HG03025 (cell line): Measurements from ENCODE around the gene FLNC.

Experiments used
- ATAC-seq: cut with Tn5 transposase; IDR thresholded peaks from one replicate; pipeline ENCODE4 v1.9.1; 2021; ENCODE audit warnings: mild to moderate bottlenecking, moderate library complexity; ENCODE audit not compliant: unreplicated experiment, low FRiP score

The FLNC gene

DNA sequence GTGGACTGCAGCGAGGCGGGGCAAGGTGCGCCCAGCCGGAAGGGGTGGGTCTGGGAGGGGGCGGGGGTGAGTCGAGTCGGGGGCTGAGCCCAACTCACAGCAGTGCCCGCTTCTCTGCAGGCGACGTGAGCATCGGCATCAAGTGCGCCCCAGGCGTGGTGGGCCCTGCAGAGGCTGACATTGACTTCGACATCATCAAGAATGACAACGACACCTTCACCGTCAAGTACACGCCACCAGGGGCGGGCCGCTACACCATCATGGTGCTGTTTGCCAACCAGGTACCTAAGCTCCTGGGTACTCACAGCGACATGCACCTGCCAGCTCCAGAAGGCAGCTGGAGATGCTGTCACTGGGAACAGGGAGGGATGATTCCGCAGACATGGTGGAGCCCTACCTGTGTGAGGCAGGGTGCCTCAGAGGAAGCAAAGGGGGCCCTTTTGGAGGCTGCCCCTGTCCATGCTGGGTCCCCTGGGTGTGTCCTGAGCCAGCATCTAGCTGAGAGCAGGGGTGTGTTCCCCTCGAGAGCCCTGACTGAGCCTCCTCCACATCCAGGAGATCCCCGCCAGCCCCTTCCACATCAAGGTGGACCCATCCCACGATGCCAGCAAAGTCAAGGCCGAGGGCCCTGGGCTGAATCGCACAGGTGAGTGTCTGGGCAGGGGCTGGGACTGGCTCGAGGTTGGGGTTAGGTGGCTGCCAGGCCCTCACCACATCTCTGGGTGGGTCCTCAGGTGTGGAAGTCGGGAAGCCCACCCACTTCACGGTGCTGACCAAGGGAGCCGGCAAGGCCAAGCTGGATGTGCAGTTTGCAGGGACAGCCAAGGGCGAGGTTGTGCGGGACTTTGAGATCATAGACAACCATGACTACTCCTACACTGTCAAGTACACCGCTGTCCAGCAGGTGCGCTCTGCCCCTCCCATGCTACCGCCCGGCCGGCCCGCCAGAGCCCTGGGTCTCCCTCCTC lies 12.8 kb downstream of the FLNC start:
- ATAC-seq, result no peak

DNA sequence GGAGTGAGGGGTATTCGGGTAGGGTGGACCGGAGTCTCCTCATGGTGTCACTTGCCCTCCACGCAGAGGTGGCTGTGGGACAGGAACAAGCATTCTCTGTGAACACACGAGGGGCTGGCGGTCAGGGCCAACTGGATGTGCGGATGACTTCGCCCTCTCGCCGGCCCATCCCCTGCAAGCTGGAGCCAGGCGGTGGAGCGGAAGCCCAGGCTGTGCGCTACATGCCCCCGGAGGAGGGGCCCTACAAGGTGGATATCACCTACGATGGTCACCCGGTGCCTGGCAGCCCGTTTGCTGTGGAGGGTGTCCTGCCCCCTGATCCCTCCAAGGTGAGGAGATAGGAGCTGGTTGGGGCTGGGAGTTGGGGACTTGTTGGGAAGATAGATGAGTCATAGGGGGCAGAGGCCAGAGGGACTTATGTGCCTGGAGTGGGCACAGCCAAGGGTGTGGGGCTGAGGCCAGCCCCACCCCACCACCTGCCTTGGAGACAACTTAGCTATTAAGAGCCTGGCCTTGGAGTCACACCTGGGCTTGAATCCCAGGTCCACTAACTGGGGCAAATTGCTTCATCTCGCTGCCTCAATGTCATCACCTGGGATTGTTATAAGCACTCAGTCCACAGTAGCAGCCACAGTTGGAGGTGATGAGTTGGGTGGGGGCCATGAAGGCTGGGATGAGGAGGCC lies 13.9 kb downstream of the FLNC start:
- ATAC-seq, result no peak

GRCh38 chr7:128844777-128845311 lies 14.6 kb downstream of the FLNC start:
- no peak for ATAC-seq

DNA sequence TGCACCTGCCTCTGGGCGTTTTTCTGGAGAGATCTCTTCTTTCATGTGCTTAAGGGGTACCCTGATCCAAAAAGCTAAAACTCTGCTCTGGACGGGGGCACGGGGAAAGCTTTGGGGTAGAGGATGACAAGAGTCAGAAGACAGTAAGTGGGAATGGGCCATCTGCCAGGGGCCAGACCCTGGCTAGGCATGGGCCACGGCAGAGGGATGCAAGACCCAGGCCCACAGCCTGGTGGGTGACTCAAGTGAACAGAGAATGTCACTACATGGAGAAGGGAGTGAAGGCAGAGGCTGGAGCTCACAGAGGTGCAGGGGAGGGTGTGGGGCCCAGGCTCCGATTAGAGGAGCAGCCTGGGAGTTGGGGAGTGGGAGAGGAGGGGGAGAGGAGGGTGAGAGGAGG lies 15.3 kb downstream of the FLNC start:
- ATAC-seq, result no peak

DNA sequence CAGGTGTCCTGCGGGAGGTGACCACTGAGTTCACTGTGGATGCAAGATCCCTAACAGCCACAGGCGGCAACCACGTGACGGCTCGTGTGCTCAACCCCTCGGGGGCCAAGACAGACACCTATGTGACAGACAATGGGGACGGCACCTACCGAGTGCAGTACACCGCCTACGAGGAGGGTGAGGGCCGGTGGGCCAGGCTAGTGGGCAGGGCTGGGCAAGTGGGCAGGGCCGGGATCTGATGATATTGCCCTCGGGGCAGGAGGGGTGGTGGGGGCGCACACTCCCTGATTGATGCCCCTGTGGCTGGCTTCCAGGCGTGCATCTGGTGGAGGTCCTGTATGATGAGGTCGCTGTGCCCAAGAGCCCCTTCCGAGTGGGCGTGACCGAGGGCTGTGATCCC lies 15.8 kb downstream of the FLNC start:
- no peak for ATAC-seq

DNA sequence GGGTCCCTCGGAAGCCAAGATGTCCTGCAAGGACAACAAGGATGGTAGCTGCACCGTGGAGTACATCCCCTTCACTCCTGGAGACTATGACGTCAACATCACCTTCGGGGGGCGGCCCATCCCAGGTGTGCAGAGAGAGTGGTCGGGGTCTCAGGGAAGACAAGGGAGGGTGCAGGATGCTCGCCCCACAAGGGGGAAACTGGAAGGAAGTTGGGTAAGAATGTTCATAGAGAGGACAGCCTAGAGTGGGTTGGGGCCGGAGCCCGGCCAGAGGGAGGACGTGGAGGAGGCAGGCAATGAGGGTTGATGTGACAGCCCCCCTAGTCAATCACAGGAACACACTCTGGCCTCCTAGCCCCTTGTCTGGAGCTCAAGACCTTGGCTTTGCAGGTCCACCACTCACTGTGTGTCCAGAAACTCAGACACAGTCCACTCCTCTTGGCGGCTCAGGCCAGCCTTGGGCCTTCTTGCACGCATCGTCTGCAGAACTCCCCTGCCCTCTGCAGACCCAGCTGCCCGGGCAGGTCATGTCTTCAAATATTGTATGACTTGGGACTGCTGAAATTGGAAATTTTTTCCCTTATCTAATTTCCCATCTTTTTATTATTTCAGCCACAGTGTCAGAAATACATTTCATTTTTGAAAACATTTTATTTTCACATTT lies 16.7 kb downstream of the FLNC start:
- ATAC-seq, result no peak

DNA sequence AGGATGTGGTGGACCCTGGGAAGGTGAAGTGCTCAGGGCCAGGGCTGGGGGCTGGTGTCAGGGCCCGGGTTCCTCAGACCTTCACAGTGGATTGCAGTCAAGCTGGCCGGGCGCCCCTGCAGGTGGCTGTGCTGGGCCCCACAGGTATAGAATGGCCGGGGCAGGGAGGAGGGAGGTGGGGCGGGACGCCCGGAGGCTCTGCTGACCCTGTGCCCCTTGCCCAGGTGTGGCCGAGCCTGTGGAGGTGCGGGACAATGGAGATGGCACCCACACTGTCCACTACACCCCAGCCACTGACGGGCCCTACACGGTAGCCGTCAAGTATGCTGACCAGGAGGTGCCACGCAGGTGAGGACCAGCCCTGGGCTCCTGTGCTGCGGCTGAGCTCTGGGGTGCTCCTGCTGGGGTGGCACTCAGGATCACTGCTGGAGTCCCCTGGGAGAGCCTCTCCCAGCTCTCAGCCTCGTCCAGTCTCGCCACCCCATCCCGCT lies 17.6 kb downstream of the FLNC start:
- no peak for ATAC-seq

DNA sequence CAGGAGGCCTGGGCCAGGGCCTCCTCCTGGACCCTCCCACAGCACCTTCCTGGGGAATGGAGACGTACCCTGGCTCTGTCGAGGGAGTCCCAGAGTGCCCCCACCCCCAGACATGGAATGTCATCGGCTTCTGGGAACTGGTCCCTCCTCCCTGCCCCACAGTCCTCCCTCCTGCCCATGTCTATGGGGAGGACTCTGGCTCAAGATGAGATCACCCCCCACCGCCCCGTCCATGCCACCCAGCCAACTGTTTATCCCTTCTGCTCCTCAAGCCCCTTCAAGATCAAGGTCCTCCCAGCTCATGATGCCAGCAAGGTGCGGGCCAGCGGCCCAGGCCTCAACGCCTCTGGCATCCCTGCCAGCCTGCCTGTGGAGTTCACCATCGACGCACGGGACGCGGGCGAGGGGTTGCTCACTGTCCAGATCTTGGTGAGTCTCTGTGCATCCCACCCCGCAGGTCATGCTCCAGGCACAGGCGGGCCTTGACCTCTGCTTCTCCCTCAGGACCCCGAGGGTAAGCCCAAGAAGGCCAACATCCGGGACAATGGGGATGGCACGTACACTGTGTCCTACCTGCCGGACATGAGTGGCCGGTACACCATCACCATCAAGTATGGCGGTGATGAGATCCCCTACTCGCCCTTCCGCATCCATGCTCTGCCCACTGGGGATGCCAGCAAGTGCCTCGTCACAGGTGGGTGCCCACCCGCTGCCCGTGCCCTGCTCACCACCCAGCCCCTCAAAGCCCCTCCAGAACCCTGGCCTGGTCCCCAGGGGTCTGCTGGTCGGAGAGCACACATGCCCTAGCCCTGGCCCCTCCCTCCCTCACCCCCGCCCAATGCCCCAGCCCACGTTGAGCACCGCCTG lies 18.3 kb downstream of the FLNC start:
- no peak for ATAC-seq

GRCh38 chr7:128849156-128849515 lies 18.9 kb downstream of the FLNC start:
- ATAC-seq, result no peak

GRCh38 chr7:128849804-128850490 lies 19.7 kb downstream of the FLNC start:
- no peak for ATAC-seq

GRCh38 chr7:128852537-128853254 lies 22.5 kb downstream of the FLNC start:
- ATAC-seq, result no peak

DNA sequence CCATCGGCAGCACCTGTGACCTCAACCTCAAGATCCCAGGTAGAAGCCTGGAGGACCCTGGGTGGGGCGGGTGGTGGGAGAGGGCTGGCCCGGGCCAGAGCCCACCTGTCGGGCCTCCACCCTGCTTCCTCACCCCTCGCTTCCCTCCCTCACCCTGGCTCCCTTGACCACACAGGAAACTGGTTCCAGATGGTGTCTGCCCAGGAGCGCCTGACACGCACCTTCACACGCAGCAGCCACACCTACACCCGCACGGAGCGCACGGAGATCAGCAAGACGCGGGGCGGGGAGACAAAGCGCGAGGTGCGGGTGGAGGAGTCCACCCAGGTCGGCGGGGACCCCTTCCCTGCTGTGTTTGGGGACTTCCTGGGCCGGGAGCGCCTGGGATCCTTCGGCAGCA lies 23.6 kb downstream of the FLNC start:
- no peak for ATAC-seq

GRCh38 chr7:128854396-128854795 lies 24.2 kb downstream of the FLNC start:
- ATAC-seq, result no peak

- no peak for ATAC-seq
Observed at GRCh38 chr7:128855559-128855958, 25.4 kb downstream of the FLNC start.

GRCh38 chr7:128856001-128856718 lies 26.0 kb downstream of the FLNC start:
- ATAC-seq, result no peak

- no peak for ATAC-seq
Observed at GRCh38 chr7:128858380-128859231, 28.4 kb downstream of the FLNC start.
